GM12864 (cell line): ENCODE data around the gene CHTF18.

ENCODE experiments used
- DNase-seq: peaks from one replicate; pipeline ENCODE4 v3.0.0-alpha.2; 2011; ENCODE audit warnings: low read depth
- H3K4me3 ChIP-seq: 2 replicates; pipeline ENCODE4 v1.5.1; 2011; ENCODE audit warnings: mild to moderate bottlenecking, low read depth, low read length, control low read depth
- CTCF ChIP-seq: IDR thresholded peaks from 2 replicates; pipeline ENCODE4 v1.5.1; 2011; ENCODE audit warnings: low read depth, mild to moderate bottlenecking, moderate library complexity, low read length, control low read depth, inconsistent platforms; ENCODE audit errors: missing control alignments

CHTF18 gene

GRCh38 chr16:843771-844170, 55.4 kb downstream of the CHTF18 start:
- TF ChIP-seq CTCF, result no peak
- no peak overlapping the region for H3K4me3 ChIP-seq
- no peak for DNase-seq

GRCh38 chr16:844638-845350, 56.4 kb downstream of the CHTF18 start:
- TF ChIP-seq CTCF, result no peak
- no peak for DNase-seq
- H3K4me3 ChIP-seq, result no peak overlapping the region

- H3K4me3 ChIP-seq, result no peak overlapping the region
- TF ChIP-seq CTCF, result no peak
- no peak for DNase-seq
Observed at GRCh38 chr16:845351-845745, 56.9 kb downstream of the CHTF18 start.

GRCh38 chr16:847151-847550, 58.7 kb downstream of the CHTF18 start:
- TF ChIP-seq CTCF, result no peak
- H3K4me3 ChIP-seq, result no peak overlapping the region
- DNase-seq, result no peak
